HUES6 (cell line): Measurements from ENCODE around the gene FAP.

Experiments used
- H3K27ac ChIP-seq: 2 replicates; pipeline ENCODE4 v1.7.0; 2013; ENCODE audit warnings: low read depth, mild to moderate bottlenecking, low read length, inconsistent platforms
- H3K27me3 ChIP-seq: 2 replicates; pipeline ENCODE4 v1.6.1; 2013; ENCODE audit warnings: low read length; ENCODE audit not compliant: control insufficient read depth, insufficient read depth
- H3K36me3 ChIP-seq: 2 replicates; pipeline ENCODE4 v1.6.1; 2013; ENCODE audit warnings: low read length; ENCODE audit not compliant: control insufficient read depth, insufficient read depth
- H3K4me1 ChIP-seq: 2 replicates; pipeline ENCODE4 v1.6.1; 2013; ENCODE audit warnings: low read length; ENCODE audit not compliant: control insufficient read depth, insufficient read depth
- H3K4me3 ChIP-seq: 2 replicates; pipeline ENCODE4 v1.5.1; 2013; ENCODE audit warnings: low read depth, low read length
- H3K9ac ChIP-seq: one replicate; pipeline ENCODE4 v1.6.1; 2013; ENCODE audit warnings: mild to moderate bottlenecking, low read length
- H3K9me3 ChIP-seq: 2 replicates; pipeline ENCODE4 v1.6.1; 2013; ENCODE audit warnings: low read depth, low read length; ENCODE audit not compliant: control insufficient read depth, insufficient read depth

FAP gene

DNA sequence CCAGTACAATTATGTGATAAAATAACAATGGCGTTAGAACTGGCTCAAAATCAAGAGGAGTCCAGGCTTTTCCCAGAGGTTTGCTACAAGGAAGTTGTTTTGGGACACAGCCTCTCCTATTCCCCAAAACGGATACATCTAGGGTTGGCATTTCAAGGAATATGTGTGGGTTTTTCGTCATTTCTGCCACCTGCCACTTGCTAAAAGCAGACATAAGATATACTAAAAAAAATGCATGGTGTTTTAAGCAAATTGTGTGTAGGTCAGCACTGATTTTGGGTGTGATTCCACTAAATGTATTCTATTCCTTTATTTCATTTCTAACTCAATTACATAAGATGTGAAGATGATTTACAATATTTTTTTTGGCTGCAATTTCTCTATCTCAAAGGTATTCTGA, 54.8 kb downstream of the FAP start:
- Histone ChIP-seq H3K9ac (no peak overlapping the region), H3K9me3 (no peaks in the 10 kb centered on the region), H3K4me1 (no peaks in the 10 kb centered on the region), H3K36me3 (no peaks in the 10 kb centered on the region), H3K4me3 (no peak overlapping the region), H3K27ac (no peak overlapping the region), H3K27me3 (no peaks in the 10 kb centered on the region)

DNA sequence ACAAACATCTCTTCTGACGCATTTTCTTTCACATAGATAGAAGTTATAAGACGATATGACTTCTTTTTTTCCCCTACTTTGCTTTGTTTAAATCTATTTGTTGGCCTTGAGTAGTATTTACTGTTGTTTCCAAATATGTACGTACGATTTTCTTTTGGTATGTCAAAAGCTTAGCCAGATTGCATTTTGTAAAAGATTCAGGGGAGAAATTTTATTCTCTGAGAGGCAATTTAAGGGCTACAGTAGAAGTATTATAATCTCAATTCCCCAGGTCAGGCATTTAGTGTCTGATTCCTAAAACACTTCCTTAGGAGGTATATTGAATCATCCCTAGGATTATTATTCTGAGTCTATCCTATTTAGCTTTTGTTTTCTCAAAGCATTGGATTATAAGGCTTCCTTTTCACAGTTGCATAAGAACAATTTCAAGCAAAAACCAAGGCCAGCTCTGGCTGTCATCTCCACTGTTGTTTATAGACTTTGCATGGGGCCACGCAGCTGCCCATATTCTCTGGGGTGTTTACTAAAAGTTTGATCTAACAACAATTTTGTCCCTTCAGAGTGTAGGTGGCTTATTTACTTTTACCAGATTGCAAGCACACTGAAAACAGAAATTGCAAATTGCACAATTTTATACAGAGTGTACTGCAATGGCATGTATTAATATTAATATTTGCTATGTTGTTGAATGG, 57.6 kb downstream of the FAP start:
- no peak overlapping the region for H3K9ac ChIP-seq
- H3K4me1 ChIP-seq, result no peaks in the 10 kb centered on the region
- no peaks in the 10 kb centered on the region for H3K9me3 ChIP-seq
- H3K27me3 ChIP-seq, result no peaks in the 10 kb centered on the region
- no peak overlapping the region for H3K27ac ChIP-seq
- no peaks in the 10 kb centered on the region for H3K36me3 ChIP-seq
- no peak overlapping the region for H3K4me3 ChIP-seq

DNA sequence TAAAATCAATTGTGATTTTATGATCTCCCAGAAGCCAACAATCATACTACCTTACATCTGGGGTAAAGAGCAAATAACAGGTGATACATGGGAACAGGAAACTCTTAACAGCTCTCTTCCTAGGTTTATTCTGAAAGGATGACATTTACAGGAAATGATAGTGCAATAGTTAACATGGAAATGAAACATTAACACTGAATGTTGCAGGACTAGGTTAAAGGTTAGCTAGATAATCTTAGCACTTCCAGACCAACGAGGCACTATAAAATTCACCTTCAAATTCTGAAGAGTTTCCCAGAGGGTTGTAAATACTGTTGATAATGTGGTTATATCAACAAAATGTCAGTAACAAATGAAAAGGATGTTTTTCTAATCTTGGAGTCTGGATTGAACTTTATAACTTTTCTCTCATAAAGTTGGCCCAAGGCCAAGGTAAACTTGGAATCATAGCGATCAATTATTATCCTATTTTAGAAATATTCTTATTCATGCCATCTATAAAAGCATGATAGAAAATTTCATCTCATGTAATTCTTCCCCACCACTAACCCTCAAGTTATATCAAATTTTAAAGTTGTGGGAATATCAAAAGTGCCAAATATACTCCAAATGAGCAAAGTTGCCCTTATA, 58.3 kb downstream of the FAP start:
- no peak overlapping the region for H3K4me3 ChIP-seq
- no peak overlapping the region for H3K9ac ChIP-seq
- no peaks in the 10 kb centered on the region for H3K36me3 ChIP-seq

DNA sequence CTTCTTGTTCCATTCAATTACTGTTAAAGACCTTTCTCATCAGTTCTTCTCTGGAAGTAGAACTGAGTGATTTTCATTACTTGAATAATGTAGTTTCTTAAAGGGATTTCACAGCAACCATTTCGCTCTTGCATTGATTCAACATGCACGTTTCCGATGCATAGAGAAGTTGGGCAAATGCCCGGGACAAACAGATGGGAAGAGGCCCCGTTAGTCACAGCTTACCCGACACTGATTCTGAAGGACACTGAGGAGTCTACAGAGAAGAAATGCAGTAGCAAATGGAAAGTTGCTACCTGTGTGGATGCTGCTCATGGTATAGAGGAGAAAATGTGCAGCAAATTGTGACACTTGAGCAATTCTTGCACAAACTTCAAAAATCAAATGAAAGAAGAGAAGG, 58.9 kb downstream of the FAP start:
- Histone ChIP-seq H3K27me3 (no peaks in the 10 kb centered on the region), H3K9ac (no peak overlapping the region), H3K4me3 (no peak overlapping the region)

More for the DNA sequence above, 58.3 kb downstream of the FAP start:
- H3K9me3 ChIP-seq, result no peaks in the 10 kb centered on the region
- no peaks in the 10 kb centered on the region for H3K4me1 ChIP-seq
- no peaks in the 10 kb centered on the region for H3K27me3 ChIP-seq
- H3K27ac ChIP-seq, result no peak overlapping the region

DNA sequence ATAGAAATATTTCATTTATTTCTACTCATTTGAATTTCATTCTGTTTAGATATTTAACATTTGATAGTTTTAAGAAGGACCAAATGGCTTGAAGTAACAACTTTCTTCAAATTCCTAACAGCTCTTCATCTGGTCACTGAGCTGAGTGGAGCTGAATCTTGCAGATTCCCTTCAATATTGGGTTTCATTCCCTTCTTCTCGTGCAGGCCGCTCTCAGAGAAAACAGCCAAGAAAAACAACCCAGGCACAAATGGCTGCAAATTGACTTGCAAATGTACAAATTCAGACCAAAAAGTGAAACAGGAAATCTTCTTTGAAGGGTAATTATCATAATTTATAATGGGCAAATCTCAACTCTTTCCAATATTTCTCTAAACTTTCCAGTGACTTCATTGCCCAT, 60.9 kb downstream of the FAP start:
- no peaks in the 10 kb centered on the region for H3K9me3 ChIP-seq
- H3K36me3 ChIP-seq, result no peaks in the 10 kb centered on the region
- H3K27ac ChIP-seq, result no peak overlapping the region
- no peaks in the 10 kb centered on the region for H3K4me1 ChIP-seq
- no peak overlapping the region for H3K9ac ChIP-seq
- no peaks in the 10 kb centered on the region for H3K27me3 ChIP-seq
- H3K4me3 ChIP-seq, result no peak overlapping the region

More for the DNA sequence above, 58.9 kb downstream of the FAP start:
- Histone ChIP-seq H3K27ac (no peak overlapping the region), H3K9me3 (no peaks in the 10 kb centered on the region), H3K36me3 (no peaks in the 10 kb centered on the region), H3K4me1 (no peaks in the 10 kb centered on the region)

DNA sequence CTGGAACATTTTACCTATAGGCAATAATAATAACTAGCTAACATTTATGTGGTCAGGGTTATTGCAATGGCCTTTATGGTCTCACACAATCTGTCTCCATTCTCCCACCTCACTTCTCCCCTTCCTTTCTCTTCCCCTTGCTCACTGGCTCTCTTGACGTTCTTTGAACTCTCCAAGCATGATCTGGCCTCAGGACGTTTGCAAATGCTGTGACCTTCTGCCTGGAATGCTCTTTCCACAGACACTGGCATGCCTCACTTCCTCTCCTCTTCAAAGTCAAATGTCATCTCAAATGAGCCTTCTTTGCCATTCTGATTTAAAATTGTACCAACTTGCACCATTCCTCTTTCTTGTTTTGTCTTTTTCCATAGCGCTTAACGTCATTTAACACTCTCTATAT, 65.9 kb downstream of the FAP start:
- no peak overlapping the region for H3K27ac ChIP-seq
- H3K4me1 ChIP-seq, result 0 out of 2 replicates have a peak, but pooled peaks cover under 1% of the 10 kb centered on the region
- H3K36me3 ChIP-seq, result no peaks in the 10 kb centered on the region
- H3K27me3 ChIP-seq, result no peaks in the 10 kb centered on the region
- no peaks in the 10 kb centered on the region for H3K9me3 ChIP-seq
- no peak overlapping the region for H3K4me3 ChIP-seq
- no peak overlapping the region for H3K9ac ChIP-seq

GRCh38 chr2:162175714-162176113, 67.5 kb downstream of the FAP start:
- Histone ChIP-seq H3K9ac (no peak overlapping the region), H3K9me3 (no peaks in the 10 kb centered on the region), H3K4me3 (no peak overlapping the region), H3K27ac (no peak overlapping the region), H3K4me1 (peaks cover 7% of the 10 kb centered on the region; the same call in 1 of the 2 replicates), H3K27me3 (no peaks in the 10 kb centered on the region), H3K36me3 (no peaks in the 10 kb centered on the region)

GRCh38 chr2:162174746-162175145, 68.5 kb downstream of the FAP start:
- no peaks in the 10 kb centered on the region for H3K9me3 ChIP-seq

GRCh38 chr2:162172802-162173370, 70.4 kb downstream of the FAP start:
- Histone ChIP-seq H3K4me3 (no peak overlapping the region), H3K9ac (no peak overlapping the region), H3K36me3 (no peaks in the 10 kb centered on the region), H3K27ac (no peak overlapping the region), H3K27me3 (no peaks in the 10 kb centered on the region), H3K9me3 (no peaks in the 10 kb centered on the region), H3K4me1 (peaks cover 7% of the 10 kb centered on the region; the same call in 1 of the 2 replicates)

More at GRCh38 chr2:162174746-162175145, 68.5 kb downstream of the FAP start:
- no peaks in the 10 kb centered on the region for H3K36me3 ChIP-seq
- H3K4me1 ChIP-seq, result peaks cover 7% of the 10 kb centered on the region; the same call in 1 of the 2 replicates
- H3K9ac ChIP-seq, result no peak overlapping the region
- H3K27me3 ChIP-seq, result no peaks in the 10 kb centered on the region
- H3K4me3 ChIP-seq, result no peak overlapping the region
- H3K27ac ChIP-seq, result no peak overlapping the region

DNA sequence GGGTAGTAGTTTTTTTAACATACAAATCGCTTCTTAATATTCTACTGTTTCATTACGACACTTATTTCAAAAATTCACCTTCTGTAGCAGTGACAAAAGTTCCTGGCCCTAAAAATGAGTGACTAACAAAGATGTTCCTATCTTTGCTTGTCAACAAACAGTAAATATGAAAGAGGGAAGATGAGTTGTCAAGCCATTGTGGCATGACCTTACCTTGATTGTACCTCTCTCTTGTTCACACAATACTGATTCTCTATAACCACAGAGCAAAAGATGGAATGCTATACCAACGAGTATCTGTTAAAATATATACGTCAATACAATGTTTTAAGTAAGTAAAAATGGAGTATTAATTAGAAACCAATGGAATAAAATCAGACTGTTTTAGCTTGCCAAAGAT, 76.5 kb downstream of the FAP start:
- Histone ChIP-seq H3K36me3 (no peaks in the 10 kb centered on the region), H3K27me3 (no peaks in the 10 kb centered on the region), H3K4me1 (peaks cover 4% of the 10 kb centered on the region; the same call in 1 of the 2 replicates), H3K9me3 (no peaks in the 10 kb centered on the region), H3K9ac (no peak overlapping the region), H3K4me3 (no peak overlapping the region), H3K27ac (no peak overlapping the region)

DNA sequence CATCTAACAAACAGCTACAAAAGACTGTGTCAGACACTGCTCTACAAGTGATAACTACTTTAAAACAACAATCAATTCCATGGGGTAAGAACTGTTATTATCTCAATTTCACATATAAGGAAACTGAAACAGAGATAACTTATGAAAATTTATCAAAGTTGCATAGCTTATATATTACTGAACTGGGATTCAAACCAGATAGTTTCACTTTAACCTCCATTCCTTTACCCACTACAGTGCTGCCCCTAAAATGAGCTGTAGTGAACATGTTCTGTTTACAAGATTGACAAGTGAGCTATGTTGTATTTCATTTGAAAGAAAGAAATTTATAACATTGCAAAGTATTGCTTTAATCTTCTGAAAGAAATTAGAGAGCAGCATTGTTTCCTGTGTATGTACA, 77.1 kb downstream of the FAP start:
- Histone ChIP-seq H3K4me3 (no peak overlapping the region), H3K4me1 (peaks cover 3% of the 10 kb centered on the region; the same call in 1 of the 2 replicates), H3K9me3 (no peaks in the 10 kb centered on the region), H3K27me3 (no peaks in the 10 kb centered on the region), H3K27ac (no peak overlapping the region), H3K9ac (no peak overlapping the region), H3K36me3 (no peaks in the 10 kb centered on the region)
